IPS-18a (cell line): ENCODE results near the gene LUC7L.
"Not testable (repeated sequence)": the region's sequence is repeated elsewhere in the genome, so short reads cannot be mapped to it uniquely, and the experiment has no call there.

Experiments
- H3K27ac ChIP-seq: one replicate; pipeline ENCODE4 v1.5.1; 2013; ENCODE audit warnings: low read length
- H3K27me3 ChIP-seq: one replicate; pipeline ENCODE4 v1.6.1; 2013; ENCODE audit warnings: mild to moderate bottlenecking, low read length; ENCODE audit not compliant: control insufficient read depth, insufficient read depth
- H3K36me3 ChIP-seq: one replicate; pipeline ENCODE4 v1.6.1; 2013; ENCODE audit warnings: low read depth, low read length; ENCODE audit not compliant: control insufficient read depth
- H3K4me1 ChIP-seq: one replicate; pipeline ENCODE4 v1.6.1; 2013; ENCODE audit warnings: low read depth, low read length; ENCODE audit not compliant: control insufficient read depth
- H3K4me3 ChIP-seq: one replicate; pipeline ENCODE4 v1.5.1; 2013; ENCODE audit warnings: low read length
- H3K9ac ChIP-seq: one replicate; pipeline ENCODE4 v1.6.1; 2013; ENCODE audit warnings: mild to moderate bottlenecking, low read length, moderate library complexity
- H3K9me3 ChIP-seq: one replicate; pipeline ENCODE4 v1.6.1; 2013; ENCODE audit warnings: low read depth, low read length; ENCODE audit not compliant: control insufficient read depth

Gene LUC7L

DNA sequence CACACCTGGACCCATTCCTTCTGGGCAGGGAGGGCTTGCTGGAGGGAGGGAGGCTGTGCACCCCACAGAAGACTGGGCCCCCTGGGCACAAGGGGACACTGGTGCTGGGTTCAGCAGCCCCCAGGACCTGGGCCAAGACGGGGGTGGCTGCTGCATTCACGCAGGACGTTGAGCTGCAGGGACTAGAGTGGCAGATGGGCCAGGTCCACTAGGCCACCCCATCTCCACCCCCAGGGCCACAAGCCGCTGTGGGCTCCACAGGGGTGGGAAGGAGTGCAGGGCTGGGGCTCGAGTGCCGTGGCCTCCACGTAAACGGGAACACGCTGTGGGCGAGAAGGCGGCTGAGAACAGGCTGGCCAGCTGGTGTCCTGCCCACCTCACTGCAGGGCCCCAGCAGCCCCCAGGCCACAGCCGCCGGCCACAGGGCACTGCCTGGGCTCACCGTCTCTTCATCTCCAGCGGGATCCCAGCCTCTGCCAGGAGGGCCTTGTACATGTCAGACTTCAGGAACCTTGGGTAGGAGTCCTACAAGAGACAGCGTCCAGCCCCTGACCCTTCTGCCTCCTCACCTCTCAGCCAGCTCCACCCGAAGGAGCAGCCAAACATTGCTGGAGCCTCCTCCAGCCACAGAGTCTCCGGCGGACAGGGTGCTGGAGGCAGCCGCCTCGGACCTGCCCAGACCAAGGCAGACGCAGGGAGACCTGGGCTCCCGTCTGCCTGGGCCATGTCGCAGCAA, 40.0 kb upstream of the LUC7L start:
- Histone ChIP-seq H3K9ac (no peak overlapping the region), H3K27me3 (peaks cover 2% of the 10 kb centered on the region)

DNA sequence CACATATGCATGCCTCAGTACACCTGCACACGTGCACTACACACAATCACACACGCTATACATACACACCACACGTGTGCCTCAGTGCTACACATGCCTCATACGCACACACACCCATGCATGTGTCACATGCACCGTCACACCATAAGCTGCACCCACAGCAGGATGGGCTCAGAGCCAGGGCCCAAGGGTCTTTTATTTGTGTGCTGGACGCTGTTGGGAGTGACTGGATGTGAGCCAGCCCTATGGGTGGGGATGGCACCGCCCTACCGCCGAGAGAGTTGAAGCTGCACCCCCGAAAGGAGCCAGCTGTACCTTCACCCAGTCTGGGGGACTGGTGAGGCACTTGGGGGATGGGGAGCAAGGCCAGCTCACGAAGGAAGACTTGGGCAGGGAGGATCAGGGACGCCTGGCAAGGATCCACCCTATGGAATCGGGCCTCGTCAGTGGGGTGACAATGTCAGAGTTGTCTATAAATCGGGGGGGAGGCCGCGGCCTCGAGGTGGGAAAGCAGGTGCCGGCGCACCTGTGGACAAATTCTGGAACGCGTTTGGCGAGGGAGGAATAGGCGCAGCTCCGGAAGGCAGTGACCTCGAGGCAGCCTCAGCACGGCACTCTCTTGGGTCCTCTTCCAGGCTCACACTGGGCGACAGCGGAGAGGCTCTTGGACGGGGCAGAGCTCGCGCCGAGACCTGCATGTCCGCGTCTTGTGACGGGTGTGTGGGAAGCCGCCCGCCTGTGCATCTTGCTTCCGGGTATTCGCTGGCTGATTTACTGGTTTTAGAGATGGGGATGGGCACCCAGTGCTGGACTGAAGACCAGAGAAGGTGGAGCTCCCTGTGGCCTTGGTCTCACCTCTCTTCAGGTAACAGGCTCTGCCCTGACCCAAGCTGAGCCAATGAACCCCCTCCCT, 39.1 kb upstream of the LUC7L start:
- no peak overlapping the region for H3K9ac ChIP-seq
- no peaks in the 10 kb centered on the region for H3K9me3 ChIP-seq
- H3K4me1 ChIP-seq, result no peaks in the 10 kb centered on the region
- no peak overlapping the region for H3K27ac ChIP-seq
- no peaks in the 10 kb centered on the region for H3K27me3 ChIP-seq
- H3K36me3 ChIP-seq, result peaks cover 6% of the 10 kb centered on the region
- no peak overlapping the region for H3K4me3 ChIP-seq

More for the DNA sequence above, 40.0 kb upstream of the LUC7L start:
- H3K27ac ChIP-seq, result no peak overlapping the region
- H3K4me1 ChIP-seq, result no peaks in the 10 kb centered on the region
- no peaks in the 10 kb centered on the region for H3K9me3 ChIP-seq
- H3K36me3 ChIP-seq, result peaks cover 2% of the 10 kb centered on the region
- H3K4me3 ChIP-seq, result no peak overlapping the region

DNA sequence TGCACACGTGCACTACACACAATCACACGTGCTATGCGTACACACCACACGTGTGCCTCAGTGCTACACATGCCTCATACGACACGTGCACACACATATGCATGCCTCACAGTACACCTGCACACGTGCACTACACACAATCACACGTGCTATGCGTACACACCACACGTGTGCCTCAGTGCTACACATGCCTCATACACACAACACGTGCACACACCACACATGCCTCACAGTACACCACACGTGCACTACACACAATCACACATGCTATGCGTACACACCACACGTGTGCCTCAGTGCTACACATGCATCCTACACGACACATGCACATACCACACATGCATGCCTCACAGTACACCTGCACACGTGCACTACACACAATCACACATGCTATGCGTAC, 38.3 kb upstream of the LUC7L start:
- H3K36me3 ChIP-seq, H3K9me3 ChIP-seq, H3K4me1 ChIP-seq, H3K9ac ChIP-seq, H3K27ac ChIP-seq, H3K4me3 ChIP-seq, H3K27me3 ChIP-seq: not testable (repeated sequence)

DNA sequence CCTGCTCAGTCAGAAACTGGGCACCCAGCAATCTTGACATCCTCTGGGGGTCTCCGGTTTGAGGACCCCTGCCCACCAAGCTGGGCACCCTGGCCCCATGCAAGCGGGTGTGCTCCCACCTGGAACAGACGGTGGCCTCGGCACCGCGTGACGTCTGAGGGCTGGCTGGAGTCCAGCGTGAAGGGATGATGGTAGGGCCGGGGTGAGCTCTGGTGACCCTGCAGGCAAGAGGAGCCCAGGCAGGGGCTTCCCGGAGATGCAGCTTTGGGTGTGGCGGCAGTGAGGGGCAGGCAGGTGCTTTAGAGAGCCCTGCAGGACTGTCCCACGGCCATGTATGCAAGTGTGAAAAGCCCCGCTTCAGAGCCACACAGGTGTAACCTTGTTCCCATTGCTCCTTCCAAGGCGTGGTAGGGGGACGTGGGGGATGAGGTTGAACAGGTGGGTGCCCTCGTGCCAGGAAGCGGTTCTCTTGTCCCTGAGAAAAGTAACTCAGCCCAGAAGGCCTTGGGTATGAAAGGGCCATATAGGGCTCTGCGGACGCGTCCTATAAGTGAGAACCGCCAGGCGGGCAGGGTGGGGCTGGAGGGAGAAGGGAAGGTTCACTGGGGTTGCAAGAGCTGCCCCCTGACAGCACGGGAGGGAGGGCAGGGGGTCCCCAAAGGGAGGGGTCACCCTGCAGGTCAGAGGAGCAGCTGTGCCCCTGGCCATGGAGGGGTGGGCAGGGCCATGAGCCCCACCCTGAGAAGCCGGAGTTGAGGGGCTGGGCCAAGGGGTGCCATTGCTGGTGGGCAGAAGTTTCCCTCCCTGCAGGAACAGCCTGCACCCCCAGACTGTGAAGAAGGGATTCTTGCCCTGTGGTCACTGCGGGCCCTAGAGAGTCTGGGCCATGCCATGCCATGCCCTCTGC, 37.3 kb upstream of the LUC7L start:
- Histone ChIP-seq H3K4me1 (no peaks in the 10 kb centered on the region), H3K9ac (no peak overlapping the region), H3K36me3 (peaks cover 16% of the 10 kb centered on the region), H3K27me3 (no peaks in the 10 kb centered on the region), H3K27ac (no peak overlapping the region), H3K9me3 (no peaks in the 10 kb centered on the region), H3K4me3 (no peak overlapping the region)

DNA sequence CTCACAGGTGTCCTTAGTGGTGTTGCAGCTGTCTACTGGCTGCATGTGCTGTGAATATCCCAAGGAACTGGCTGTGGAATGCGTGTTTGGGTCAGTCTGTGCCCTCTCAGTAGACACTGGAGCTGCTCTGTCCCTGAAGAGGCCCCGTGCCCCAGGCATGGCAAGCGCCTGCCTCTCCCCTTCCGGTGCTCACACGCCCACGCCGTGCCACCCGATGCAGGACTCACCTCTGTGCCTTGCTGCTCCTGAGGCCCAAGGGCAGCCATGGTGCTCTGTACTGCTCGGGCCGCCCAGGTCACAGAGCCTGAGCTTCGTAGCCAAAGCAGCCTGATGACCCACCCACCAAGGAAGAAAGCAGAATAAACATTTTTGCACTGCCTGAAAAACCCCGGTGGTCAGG, 36.5 kb upstream of the LUC7L start:
- Histone ChIP-seq H3K4me1 (no peaks in the 10 kb centered on the region), H3K27ac (no peak overlapping the region), H3K9ac (no peak overlapping the region), H3K36me3 (peaks cover 17% of the 10 kb centered on the region), H3K4me3 (no peak overlapping the region), H3K9me3 (no peaks in the 10 kb centered on the region), H3K27me3 (no peaks in the 10 kb centered on the region)

DNA sequence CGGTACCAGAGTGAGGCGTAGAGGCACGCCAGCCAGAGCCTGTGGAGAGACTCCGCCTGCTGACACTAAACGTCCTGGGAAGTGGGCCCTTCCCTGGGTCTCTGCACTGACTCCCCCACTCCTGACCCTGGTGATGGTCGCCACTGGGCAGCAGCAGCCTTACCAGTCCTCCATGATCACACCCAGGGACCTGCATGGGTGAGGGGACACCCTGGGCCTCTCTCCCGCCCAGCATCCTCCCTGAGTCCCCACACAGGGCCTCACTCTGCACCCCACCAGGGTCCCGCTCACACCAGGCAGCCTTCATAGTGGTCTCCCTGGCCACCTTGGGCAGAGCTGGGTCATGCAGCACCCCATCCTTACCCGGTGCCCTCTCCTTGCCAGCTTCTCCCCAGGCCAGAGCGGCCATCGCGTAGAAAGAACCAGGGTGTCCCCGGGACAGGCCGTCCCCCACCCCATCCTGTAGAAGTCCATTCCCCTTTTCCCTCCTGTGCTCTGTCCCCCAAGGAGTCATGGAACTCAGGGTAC, 35.8 kb upstream of the LUC7L start:
- H3K36me3 ChIP-seq, result peaks cover 17% of the 10 kb centered on the region
- no peaks in the 10 kb centered on the region for H3K4me1 ChIP-seq
- H3K27ac ChIP-seq, result no peak overlapping the region
- no peaks in the 10 kb centered on the region for H3K27me3 ChIP-seq
- no peak overlapping the region for H3K4me3 ChIP-seq
- H3K9ac ChIP-seq, result no peak overlapping the region
- H3K9me3 ChIP-seq, result no peaks in the 10 kb centered on the region

DNA sequence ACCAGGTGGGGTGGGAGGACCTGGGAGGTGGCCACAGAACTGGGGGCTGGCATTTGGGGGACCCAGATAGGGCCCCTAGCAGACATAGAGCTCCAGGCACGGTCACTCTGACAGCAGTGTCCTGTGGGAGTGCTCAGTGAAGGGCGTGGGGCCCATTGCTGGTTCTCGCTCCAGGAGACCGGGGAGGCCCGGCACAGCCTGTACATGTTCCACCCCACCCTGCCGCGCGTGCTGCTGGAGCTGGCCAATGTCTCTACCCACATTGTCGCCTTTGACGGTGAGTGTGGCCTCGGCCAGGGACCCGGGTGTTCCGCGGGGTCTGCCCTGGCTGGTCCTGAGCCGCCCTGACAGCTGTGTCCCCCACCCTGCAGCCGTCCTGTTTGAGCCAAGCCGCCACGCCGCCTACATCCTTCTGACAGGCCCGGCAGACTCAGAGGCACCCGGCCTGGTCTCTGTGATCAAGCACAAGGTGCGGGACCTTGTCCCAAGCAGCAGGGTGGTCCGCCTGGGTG, 35.2 kb upstream of the LUC7L start:
- Histone ChIP-seq H3K4me3 (no peak overlapping the region), H3K27ac (no peak overlapping the region), H3K4me1 (no peaks in the 10 kb centered on the region), H3K9me3 (no peaks in the 10 kb centered on the region), H3K27me3 (no peaks in the 10 kb centered on the region), H3K9ac (no peak overlapping the region), H3K36me3 (peaks cover 17% of the 10 kb centered on the region)

DNA sequence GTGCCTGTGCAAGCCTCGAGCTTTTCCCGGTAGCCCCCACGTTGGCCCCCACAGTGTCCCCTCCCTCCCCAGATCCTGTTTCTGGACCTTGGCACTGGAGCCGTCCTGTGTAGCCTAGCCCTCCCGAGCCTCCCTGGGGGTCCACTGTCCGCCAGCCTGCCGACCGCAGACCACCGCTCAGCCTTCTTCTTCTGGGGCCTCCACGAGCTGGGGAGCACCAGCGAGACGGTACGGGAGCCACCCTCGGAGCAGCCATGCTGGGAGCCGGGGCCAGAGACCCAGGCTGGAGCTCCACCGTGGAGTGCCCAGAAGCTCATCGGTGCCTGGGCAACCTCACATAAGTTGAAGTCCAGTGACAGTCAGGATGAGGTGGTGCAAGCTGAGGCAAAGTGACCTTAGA, 34.7 kb upstream of the LUC7L start:
- Histone ChIP-seq H3K27me3 (no peaks in the 10 kb centered on the region), H3K9ac (no peak overlapping the region), H3K36me3 (peaks cover 17% of the 10 kb centered on the region), H3K27ac (no peak overlapping the region), H3K4me1 (no peaks in the 10 kb centered on the region), H3K9me3 (no peaks in the 10 kb centered on the region), H3K4me3 (no peak overlapping the region)

DNA sequence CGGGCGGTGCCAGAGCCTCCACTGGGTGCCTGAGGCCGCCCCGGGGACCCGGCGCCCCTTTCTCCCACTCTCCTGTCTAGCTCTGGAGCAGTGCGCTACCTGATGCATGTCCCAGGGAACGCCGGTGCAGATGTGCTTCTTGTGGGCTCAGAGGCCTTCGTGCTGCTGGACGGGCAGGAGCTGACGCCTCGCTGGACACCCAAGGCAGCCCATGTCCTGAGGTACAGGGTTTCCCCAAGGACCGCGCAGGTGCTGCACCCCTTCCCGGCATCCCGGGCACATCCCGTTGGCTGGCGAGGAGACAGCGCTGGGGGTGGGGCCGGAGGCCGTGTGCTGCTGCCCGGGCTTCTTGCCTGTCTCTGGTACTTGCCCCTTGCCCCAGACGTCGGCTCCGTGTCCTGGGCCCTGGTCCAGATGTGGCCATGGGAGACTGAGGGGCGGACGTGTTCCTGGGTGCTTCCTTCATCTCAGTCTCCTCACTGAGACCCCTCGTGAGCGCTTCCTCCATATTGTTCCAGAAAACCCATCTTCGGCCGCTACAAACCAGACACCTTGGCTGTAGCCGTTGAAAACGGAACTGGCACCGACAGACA, 34.0 kb upstream of the LUC7L start:
- Histone ChIP-seq H3K4me3 (no peak overlapping the region), H3K9ac (no peak overlapping the region), H3K27me3 (no peaks in the 10 kb centered on the region), H3K4me1 (no peaks in the 10 kb centered on the region), H3K9me3 (no peaks in the 10 kb centered on the region), H3K27ac (no peak overlapping the region), H3K36me3 (peaks cover 17% of the 10 kb centered on the region)

DNA sequence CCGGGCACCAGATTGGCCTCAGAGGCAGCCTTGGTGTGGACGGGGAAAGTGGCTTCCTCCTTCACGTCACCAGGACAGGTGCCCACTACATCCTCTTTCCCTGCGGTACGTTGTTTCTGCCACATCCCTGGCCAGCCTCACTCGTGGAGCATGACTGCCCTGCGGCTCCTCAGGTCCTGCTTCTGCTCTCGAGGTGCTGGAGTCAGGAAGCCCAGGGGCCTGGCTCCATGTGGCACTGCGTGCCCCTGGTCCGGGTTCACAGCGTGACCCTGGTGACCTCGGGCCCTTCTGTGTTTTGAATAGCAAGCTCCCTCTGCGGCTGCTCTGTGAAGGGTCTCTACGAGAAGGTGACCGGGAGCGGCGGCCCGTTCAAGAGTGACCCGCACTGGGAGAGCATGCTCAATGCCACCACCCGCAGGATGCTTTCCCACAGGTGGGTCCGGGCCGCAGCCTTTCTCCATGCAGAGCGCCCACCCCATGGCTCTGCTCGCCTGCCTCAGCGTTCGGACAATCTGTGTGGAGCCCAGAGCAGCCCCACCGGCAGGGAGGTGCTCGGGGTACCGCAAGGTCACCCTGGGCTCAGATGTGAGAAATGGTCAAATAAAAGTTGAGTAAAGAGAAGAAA, 33.0 kb upstream of the LUC7L start:
- H3K4me3 ChIP-seq, result no peak overlapping the region
- no peaks in the 10 kb centered on the region for H3K4me1 ChIP-seq
- no peaks in the 10 kb centered on the region for H3K27me3 ChIP-seq
- H3K9me3 ChIP-seq, result no peaks in the 10 kb centered on the region
- H3K9ac ChIP-seq, result no peak overlapping the region
- H3K36me3 ChIP-seq, result peaks cover 17% of the 10 kb centered on the region
- H3K27ac ChIP-seq, result no peak overlapping the region
